Spleen (tissue), 11 donors: ENCODE data around the gene GMDS. TPM values are rescaled to one million over a fixed set of nuclear protein-coding genes. Genes with fewer than 3 reads are reported as not detected.

ENCODE experiments used
- DNase-seq: peaks from one replicate; pipeline ENCODE4 v3.0.0-alpha.2; 2020
- H3K27ac ChIP-seq, 8 donors: fragments of 200-600 bp; sonication (generic) in 7 of 8; 1 replicate in 4 of 8; 2 replicates in 4 of 8; pipeline versions ENCODE4 v1.5.0 to v1.8.0; 2016 to 2021; ENCODE audit warnings: inconsistent platforms in 4 of 8, mild to moderate bottlenecking in 4 of 8, moderate library complexity in 1 of 8
- H3K27me3 ChIP-seq, 7 donors: fragments of 200-600 bp; sonication (generic) in 6 of 7; replicated peaks in 1 of 7; 1 replicate in 4 of 7; 2 replicates in 3 of 7; pipeline versions ENCODE4 v1.5.0 to v1.8.0; 2016 to 2021; ENCODE audit warnings: inconsistent platforms in 3 of 7, mild to moderate bottlenecking in 1 of 7
- H3K36me3 ChIP-seq, 6 donors: fragments of 200-600 bp; sonication (generic) in 5 of 6; 1 replicate in 4 of 6; 2 replicates in 2 of 6; pipeline versions ENCODE4 v1.5.0 to v1.8.0; 2016 to 2021; ENCODE audit warnings: inconsistent platforms in 2 of 6
- H3K4me1 ChIP-seq, 6 donors: fragments of 200-600 bp; sonication (generic) in 5 of 6; 1 replicate in 3 of 6; 2 replicates in 3 of 6; pipeline versions ENCODE4 v1.5.0 to v1.8.0; 2016 to 2021; ENCODE audit warnings: inconsistent platforms in 3 of 6
- H3K4me3 ChIP-seq, 8 donors: fragments of 200-600 bp; sonication (generic) in 7 of 8; 1 replicate in 4 of 8; 2 replicates in 4 of 8; pipeline versions ENCODE4 v1.5.0 to v1.8.0; 2016 to 2021; ENCODE audit warnings: inconsistent platforms in 4 of 8, mild to moderate bottlenecking in 4 of 8, moderate library complexity in 2 of 8
- H3K9me3 ChIP-seq, 8 donors: fragments of 200-600 bp; sonication (generic) in 7 of 8; 1 replicate in 4 of 8; 2 replicates in 4 of 8; pipeline versions ENCODE4 v1.5.0 to v1.8.0; 2016 to 2021; ENCODE audit warnings: inconsistent platforms in 4 of 8
- POLR2A ChIP-seq, 3 donors: fragments of 450-650 bp; IDR thresholded peaks; one replicate each; pipeline ENCODE4 v1.5.1; 2017; ENCODE audit warnings: antibody characterized with exemption in 3 of 3, mild to moderate bottlenecking in 1 of 3
- POLR2AphosphoS5 ChIP-seq, 3 donors: sonication (generic); formaldehyde crosslinking; IDR thresholded peaks; one replicate each; pipeline ENCODE4 v1.5.1; 2017; ENCODE audit warnings: antibody characterized with exemption in 3 of 3
- WGBS, 5 donors: extraction: QIAGEN DNeasy Blood & Tissue Kit in 3 of 5; methylation state at CpG; one replicate each; pipeline versions ENCODE4 v1.1.5 to v1.1.7; 2013 to 2018; 5-methylcytosine and 5-hydroxymethylcytosine counted together
- intact Hi-C: fragments of 100-400 bp; cut with DNase I; formaldehyde crosslinking; loops from one replicate; pipeline ENCODE4 v1.15.0; 2023; ENCODE audit warnings: low total_unique reads
- polyA plus RNA-seq, 3 donors: library from polyadenylated mRNA; stranded (reverse); fragments of 200-250 nt; gene quantifications; one replicate each; pipeline ENCODE4 v1.2.1, GENCODE V29; 2013
- total RNA-seq, 7 donors: library from RNA; depleted of rRNA in 3 of 7; stranded (reverse); fragments of >200 nt in 3 of 7; fragmentation: NEBNext Ultra II Directional in 4 of 7; extraction: Animal tissue kit (Norgen Biotek cat#: 25700) in 4 of 7; gene quantifications; one replicate each; pipeline versions ENCODE4 v1.1.0 to v1.2.1, GENCODE V29; 2016 to 2021
- TF ChIP-seq, protein P1 (sequence below), 11 experiments: fragments of 200-600 bp in 7 of 11; fragments of 450-650 bp in 4 of 11; sonication (generic) in 4 of 11; IDR thresholded peaks in 8 of 11; conservative IDR thresholded peaks in 3 of 11; 1 replicate in 7 of 11; 2 replicates in 4 of 11; pipeline versions ENCODE4 v1.4.0 to v1.8.0; 2016 to 2021; ENCODE audit warnings: antibody characterized with exemption in 11 of 11, inconsistent platforms in 4 of 11, mild to moderate bottlenecking in 1 of 11
- donor health status: healthy with polysubstance abuse.
- donor health status: DM: no; HTN: no; CAD: no; lungs with moderate emphysema.
- donor health status: DM: no; HTN: no; CAD: no.
- donor health status: Bipolar disorder and iron deficiency.
- donor health status: healthy.
- donor health status: DM: no; HTN: no; CAD: no.
- donor health status: DM: yes; HTN: yes; CAD: no.

The GMDS gene
- total and polyA plus RNA-seq, 10 donors = 9.1 to 30.8 (median 17.7) TPM

DNA sequence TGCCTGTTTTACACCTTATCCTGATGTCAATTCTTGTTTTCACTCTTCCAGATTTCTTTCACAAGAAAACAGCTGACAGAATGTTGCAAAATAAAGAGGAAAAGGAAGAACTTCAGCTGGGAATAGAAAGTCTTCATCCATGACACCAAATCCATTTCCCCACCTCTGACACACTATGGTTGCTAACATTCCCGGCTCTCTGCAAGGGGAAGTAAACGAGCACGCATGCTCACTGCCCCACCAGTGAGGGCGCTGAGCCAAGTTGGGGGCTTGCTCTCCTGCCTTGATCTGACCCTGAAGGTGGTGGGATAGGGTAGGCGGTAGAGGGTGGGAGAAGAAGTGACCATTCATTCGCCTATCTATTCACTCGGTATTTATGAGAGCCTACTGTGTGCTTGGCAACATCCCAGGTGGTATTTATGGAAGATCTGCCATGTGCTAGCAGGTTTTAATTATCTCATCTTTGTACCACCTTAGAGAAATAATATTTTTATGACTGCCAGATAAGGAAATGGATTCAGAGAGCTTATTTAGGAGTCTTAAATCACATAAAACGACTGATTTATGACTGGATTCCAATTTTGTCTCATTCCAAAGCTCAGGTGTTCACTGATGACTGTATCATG is 429.5 kb downstream of the GMDS start:
- WGBS, 5 donors = 86 to 95% (median 93%) methylated on average over 8 of the region's 8 CpGs
- Histone ChIP-seq H3K36me3 (no peaks in the 10 kb centered on the region), H3K27me3 (no peaks in the 10 kb centered on the region), H3K4me3 (no peak overlapping the region), H3K9me3 (no peaks in the 10 kb centered on the region), H3K27ac (no peak overlapping the region), H3K4me1 (no peaks in the 10 kb centered on the region)
- no peak for DNase-seq
- TF ChIP-seq POLR2AphosphoS5 (IDR thresholded peaks at IDR 0.05) (no peak), POLR2A (IDR thresholded peaks at IDR 0.05) (no peak)
- TF ChIP-seq, protein P1, sequence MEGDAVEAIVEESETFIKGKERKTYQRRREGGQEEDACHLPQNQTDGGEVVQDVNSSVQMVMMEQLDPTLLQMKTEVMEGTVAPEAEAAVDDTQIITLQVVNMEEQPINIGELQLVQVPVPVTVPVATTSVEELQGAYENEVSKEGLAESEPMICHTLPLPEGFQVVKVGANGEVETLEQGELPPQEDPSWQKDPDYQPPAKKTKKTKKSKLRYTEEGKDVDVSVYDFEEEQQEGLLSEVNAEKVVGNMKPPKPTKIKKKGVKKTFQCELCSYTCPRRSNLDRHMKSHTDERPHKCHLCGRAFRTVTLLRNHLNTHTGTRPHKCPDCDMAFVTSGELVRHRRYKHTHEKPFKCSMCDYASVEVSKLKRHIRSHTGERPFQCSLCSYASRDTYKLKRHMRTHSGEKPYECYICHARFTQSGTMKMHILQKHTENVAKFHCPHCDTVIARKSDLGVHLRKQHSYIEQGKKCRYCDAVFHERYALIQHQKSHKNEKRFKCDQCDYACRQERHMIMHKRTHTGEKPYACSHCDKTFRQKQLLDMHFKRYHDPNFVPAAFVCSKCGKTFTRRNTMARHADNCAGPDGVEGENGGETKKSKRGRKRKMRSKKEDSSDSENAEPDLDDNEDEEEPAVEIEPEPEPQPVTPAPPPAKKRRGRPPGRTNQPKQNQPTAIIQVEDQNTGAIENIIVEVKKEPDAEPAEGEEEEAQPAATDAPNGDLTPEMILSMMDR (IDR thresholded peaks at IDR 0.05 in 8 of 11, conservative IDR thresholded peaks at IDR 0.05 in 3 of 11) = no peak
- intact Hi-C loops = no loop called here

DNA sequence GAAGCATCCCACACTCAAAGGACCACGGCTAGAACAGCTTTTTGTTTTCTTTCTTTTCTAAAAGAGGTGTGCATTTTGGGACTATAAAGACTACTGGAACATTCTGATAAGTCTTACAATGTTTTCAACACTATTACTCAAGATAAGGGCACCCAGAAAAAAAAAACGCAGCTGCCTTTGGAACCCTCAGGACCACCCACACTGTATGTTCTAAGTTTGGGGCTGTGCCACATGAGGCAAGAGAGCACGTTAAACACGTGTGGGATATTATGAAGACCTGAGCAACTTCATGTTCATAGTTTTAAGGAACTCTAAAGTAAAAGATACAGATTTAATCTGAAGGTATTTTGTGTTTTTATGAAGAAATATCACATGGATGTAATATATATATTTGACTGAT is 431.1 kb downstream of the GMDS start:
- no peaks in the 10 kb centered on the region for H3K36me3 ChIP-seq
- H3K9me3 ChIP-seq = no peaks in the 10 kb centered on the region
- no peaks in the 10 kb centered on the region for H3K4me1 ChIP-seq
- no peak overlapping the region for H3K4me3 ChIP-seq
- TF ChIP-seq POLR2AphosphoS5 (IDR thresholded peaks at IDR 0.05) (no peak), POLR2A (IDR thresholded peaks at IDR 0.05) (no peak)
- TF ChIP-seq, protein P1 (IDR thresholded peaks at IDR 0.05 in 8 of 11, conservative IDR thresholded peaks at IDR 0.05 in 3 of 11) = no peak
- no peak for DNase-seq
- H3K27me3 ChIP-seq = no peaks in the 10 kb centered on the region
- intact Hi-C loops = no loop called here
- H3K27ac ChIP-seq = no peak overlapping the region
- 70 to 79% (median 74%) methylated on average over 4 of the region's 4 CpGs for WGBS, 5 donors

DNA sequence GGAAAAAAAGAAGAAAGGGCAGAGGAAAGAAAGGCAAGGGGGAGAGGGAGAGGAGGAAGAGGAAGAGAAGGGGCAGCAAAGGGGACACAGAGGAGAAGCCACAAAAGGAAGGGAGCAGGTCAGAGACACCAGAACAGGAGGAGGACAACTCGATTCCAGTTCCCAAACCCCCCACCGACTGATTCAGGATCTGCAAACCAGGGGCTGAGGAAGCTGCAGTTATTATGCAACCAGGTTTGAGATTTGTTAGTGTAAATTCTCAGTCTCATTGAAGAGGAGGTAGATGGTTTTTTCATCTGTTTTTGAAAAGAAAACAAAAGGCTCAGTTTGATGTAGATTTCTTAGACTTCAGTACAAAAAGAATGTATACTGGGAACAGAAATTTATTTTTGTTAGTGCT is 432.9 kb downstream of the GMDS start:
- Histone ChIP-seq H3K27ac (no peak overlapping the region), H3K4me3 (no peak overlapping the region), H3K36me3 (no peaks in the 10 kb centered on the region), H3K4me1 (no peaks in the 10 kb centered on the region), H3K27me3 (no peaks in the 10 kb centered on the region), H3K9me3 (no peaks in the 10 kb centered on the region)
- DNase-seq = no peak
- 53 to 70% (median 65%) methylated on average over 2 of the region's 2 CpGs for WGBS, 5 donors
- intact Hi-C loops = no loop called here
- TF ChIP-seq POLR2AphosphoS5 (IDR thresholded peaks at IDR 0.05) (no peak), POLR2A (IDR thresholded peaks at IDR 0.05) (no peak)
- TF ChIP-seq, protein P1 (IDR thresholded peaks at IDR 0.05 in 8 of 11, conservative IDR thresholded peaks at IDR 0.05 in 3 of 11) = no peak

DNA sequence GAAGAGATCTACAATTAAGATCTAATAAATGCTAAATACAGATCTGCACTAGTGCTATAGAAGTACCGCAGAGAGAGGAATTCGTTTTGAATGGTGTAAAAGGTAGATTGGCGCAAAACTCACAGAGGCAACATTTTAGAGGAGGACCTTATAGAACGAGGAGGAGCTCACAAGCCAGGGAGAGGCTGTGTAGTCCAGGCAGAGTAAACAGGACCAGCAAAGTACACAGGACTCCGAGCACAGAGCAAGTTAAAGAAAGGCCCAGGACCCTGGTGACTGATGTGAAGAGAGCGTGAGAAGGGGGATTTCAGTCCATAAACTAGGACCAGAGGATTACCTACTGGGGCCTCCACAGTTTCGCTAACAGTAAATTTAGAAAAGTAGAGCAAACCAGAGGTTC is 433.4 kb downstream of the GMDS start:
- DNase-seq = no peak
- H3K4me3 ChIP-seq = no peak overlapping the region
- no peak overlapping the region for H3K27ac ChIP-seq
- intact Hi-C loops = no loop called here
- no peak for TF ChIP-seq POLR2A (IDR thresholded peaks at IDR 0.05)
- TF ChIP-seq, protein P1 (IDR thresholded peaks at IDR 0.05 in 8 of 11, conservative IDR thresholded peaks at IDR 0.05 in 3 of 11) = no peak
- TF ChIP-seq POLR2AphosphoS5 (IDR thresholded peaks at IDR 0.05) = no peak
- WGBS, 5 donors = 93 to 96% (median 94%) methylated on average over 7 of the region's 7 CpGs
- H3K27me3 ChIP-seq = no peaks in the 10 kb centered on the region
- H3K36me3 ChIP-seq = no peaks in the 10 kb centered on the region
- H3K9me3 ChIP-seq = no peaks in the 10 kb centered on the region
- no peaks in the 10 kb centered on the region for H3K4me1 ChIP-seq
